ENCODE results near the gene MAP3K7.

MAP3K7 gene

GRCh38 chr6:90478278-90478677, 108.6 kb downstream of the MAP3K7 start:
- H3K4me3 ChIP-seq (ENCODE audit: low read depth in 1 of 2, low read length in 2 of 2) = no peak overlapping the region
- no peaks in the 10 kb centered on the region for H3K36me3 ChIP-seq (ENCODE audit: control insufficient read depth in 1 of 2, insufficient read depth in 2 of 2, low read length in 2 of 2)
- no peak overlapping the region for H3K9ac ChIP-seq (ENCODE audit: low read depth in 1 of 2, low read length in 2 of 2)
- H3K27ac ChIP-seq (ENCODE audit: low read depth, low read length) = no peak overlapping the region
- H3K27me3 ChIP-seq (ENCODE audit: control insufficient read depth in 1 of 2, insufficient read depth in 2 of 2, low read length in 2 of 2) = no peaks in the 10 kb centered on the region
- peaks cover 0 to 7% of the 10 kb centered on the region in 2 donors for H3K4me1 ChIP-seq (ENCODE audit: control insufficient read depth in 1 of 2, insufficient read depth in 2 of 2, low read length in 2 of 2)
- H3K9me3 ChIP-seq (ENCODE audit: control insufficient read depth in 1 of 2, low read length in 2 of 2) = no peaks in the 10 kb centered on the region

DNA sequence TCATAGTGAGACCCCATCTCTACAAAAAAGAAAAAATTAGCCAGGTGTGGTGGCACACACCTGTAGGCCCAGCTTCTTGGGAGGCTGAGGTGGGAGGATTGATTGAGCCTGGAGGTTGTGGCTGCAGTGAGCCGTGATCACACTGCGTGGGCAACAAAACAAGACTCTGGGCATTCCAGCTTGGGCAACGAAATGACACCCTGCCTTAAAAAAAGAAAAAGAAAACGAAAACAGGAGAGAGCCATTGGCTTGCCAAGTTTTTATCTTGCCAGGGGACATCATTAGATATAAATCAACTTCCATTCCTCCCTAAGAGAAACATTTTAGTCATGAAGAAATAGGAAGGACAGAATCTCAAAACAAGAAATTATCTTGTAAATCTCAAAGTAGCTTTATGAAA, 109.5 kb downstream of the MAP3K7 start:
- Histone ChIP-seq H3K4me1 (ENCODE audit: control insufficient read depth in 1 of 2, insufficient read depth in 2 of 2, low read length in 2 of 2) (peaks cover 0 to 7% of the 10 kb centered on the region in 2 donors), H3K9me3 (ENCODE audit: control insufficient read depth in 1 of 2, low read length in 2 of 2) (no peaks in the 10 kb centered on the region), H3K27ac (ENCODE audit: low read depth, low read length) (no peak overlapping the region), H3K4me3 (ENCODE audit: low read depth in 1 of 2, low read length in 2 of 2) (no peak overlapping the region), H3K27me3 (ENCODE audit: control insufficient read depth in 1 of 2, insufficient read depth in 2 of 2, low read length in 2 of 2) (no peaks in the 10 kb centered on the region), H3K36me3 (ENCODE audit: control insufficient read depth in 1 of 2, insufficient read depth in 2 of 2, low read length in 2 of 2) (no peaks in the 10 kb centered on the region), H3K9ac (ENCODE audit: low read depth in 1 of 2, low read length in 2 of 2) (no peak overlapping the region)

DNA sequence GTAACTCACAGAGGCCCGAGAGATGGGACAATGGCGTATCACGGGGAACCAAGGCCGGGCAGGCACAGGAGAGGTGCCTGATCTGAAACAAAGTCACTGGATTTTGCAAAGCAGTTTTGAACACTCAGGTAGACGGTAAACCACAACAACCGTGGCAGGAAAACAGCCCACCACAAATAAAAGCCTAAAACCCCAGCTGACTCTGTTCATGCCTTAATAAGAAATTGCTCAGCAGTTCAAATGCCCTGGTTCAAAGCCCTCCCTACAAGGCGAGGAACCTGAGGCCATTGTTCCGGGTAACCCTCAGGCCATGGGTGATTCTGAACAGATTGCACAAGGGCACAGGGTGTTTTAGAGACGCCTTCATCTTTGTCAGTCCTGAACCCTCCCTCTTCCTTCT, 114.2 kb downstream of the MAP3K7 start:
- Histone ChIP-seq H3K4me3 (ENCODE audit: low read depth in 1 of 2, low read length in 2 of 2) (no peak overlapping the region), H3K4me1 (ENCODE audit: control insufficient read depth in 1 of 2, insufficient read depth in 2 of 2, low read length in 2 of 2) (peaks cover 0 to 3% of the 10 kb centered on the region in 2 donors), H3K9me3 (ENCODE audit: control insufficient read depth in 1 of 2, low read length in 2 of 2) (no peaks in the 10 kb centered on the region), H3K36me3 (ENCODE audit: control insufficient read depth in 1 of 2, insufficient read depth in 2 of 2, low read length in 2 of 2) (no peaks in the 10 kb centered on the region), H3K27ac (ENCODE audit: low read depth, low read length) (no peak overlapping the region), H3K9ac (ENCODE audit: low read depth in 1 of 2, low read length in 2 of 2) (no peak overlapping the region), H3K27me3 (ENCODE audit: control insufficient read depth in 1 of 2, insufficient read depth in 2 of 2, low read length in 2 of 2) (no peaks in the 10 kb centered on the region)

- peaks cover 0 to 3% of the 10 kb centered on the region in 2 donors for H3K4me1 ChIP-seq (ENCODE audit: control insufficient read depth in 1 of 2, insufficient read depth in 2 of 2, low read length in 2 of 2)
- no peak overlapping the region for H3K4me3 ChIP-seq (ENCODE audit: low read depth in 1 of 2, low read length in 2 of 2)
- no peak overlapping the region for H3K27ac ChIP-seq (ENCODE audit: low read depth, low read length)
- no peaks in the 10 kb centered on the region for H3K36me3 ChIP-seq (ENCODE audit: control insufficient read depth in 1 of 2, insufficient read depth in 2 of 2, low read length in 2 of 2)
- H3K27me3 ChIP-seq (ENCODE audit: control insufficient read depth in 1 of 2, insufficient read depth in 2 of 2, low read length in 2 of 2) = no peaks in the 10 kb centered on the region
- no peak overlapping the region for H3K9ac ChIP-seq (ENCODE audit: low read depth in 1 of 2, low read length in 2 of 2)
- H3K9me3 ChIP-seq (ENCODE audit: control insufficient read depth in 1 of 2, low read length in 2 of 2) = no peaks in the 10 kb centered on the region
Measured at GRCh38 chr6:90471263-90471662, 115.6 kb downstream of the MAP3K7 start.

DNA sequence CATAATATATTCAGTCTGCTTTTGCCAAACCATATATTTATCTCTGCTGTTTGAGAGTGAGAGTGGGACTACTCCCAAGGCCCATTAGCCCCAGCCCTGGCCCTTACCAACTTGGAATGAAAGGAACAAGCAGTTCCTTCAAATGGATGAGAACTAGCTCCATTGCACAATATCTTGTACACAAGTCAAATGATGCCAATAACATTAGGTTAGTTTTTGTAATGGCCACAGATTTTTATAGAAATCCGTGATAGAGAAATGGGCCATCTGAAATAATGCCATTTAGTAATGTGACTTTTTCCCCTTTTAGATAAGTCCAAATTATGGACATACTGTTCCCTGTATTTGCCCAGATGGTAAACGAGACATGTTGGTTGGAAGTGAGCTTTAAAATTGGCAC, 117.0 kb downstream of the MAP3K7 start:
- Histone ChIP-seq H3K27ac (ENCODE audit: low read depth, low read length) (no peak overlapping the region), H3K4me1 (ENCODE audit: control insufficient read depth in 1 of 2, insufficient read depth in 2 of 2, low read length in 2 of 2) (peaks cover 0 to 3% of the 10 kb centered on the region in 2 donors), H3K9ac (ENCODE audit: low read depth in 1 of 2, low read length in 2 of 2) (no peak overlapping the region), H3K27me3 (ENCODE audit: control insufficient read depth in 1 of 2, insufficient read depth in 2 of 2, low read length in 2 of 2) (no peaks in the 10 kb centered on the region), H3K36me3 (ENCODE audit: control insufficient read depth in 1 of 2, insufficient read depth in 2 of 2, low read length in 2 of 2) (no peaks in the 10 kb centered on the region), H3K9me3 (ENCODE audit: control insufficient read depth in 1 of 2, low read length in 2 of 2) (no peaks in the 10 kb centered on the region), H3K4me3 (ENCODE audit: low read depth in 1 of 2, low read length in 2 of 2) (no peak overlapping the region)

DNA sequence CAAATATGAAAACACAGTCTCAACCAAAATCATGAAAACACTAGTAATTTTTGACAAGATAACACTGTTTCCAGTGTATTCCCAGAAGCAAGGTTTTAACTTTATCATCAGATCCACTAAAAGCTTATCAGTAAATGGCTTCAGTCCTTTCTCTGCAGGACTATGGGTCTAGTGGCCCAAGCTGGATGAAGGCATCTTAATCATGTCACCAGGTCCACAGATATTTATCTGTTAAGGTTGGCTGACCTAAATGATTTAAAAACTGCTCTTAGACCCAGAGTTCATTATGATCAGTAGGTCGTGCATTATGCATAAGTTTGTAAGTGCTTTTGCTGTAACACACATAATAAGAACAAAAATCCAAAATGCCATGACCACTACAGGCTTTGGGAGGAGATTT, 118.0 kb downstream of the MAP3K7 start:
- Histone ChIP-seq H3K4me3 (ENCODE audit: low read depth in 1 of 2, low read length in 2 of 2) (no peak overlapping the region), H3K27ac (ENCODE audit: low read depth, low read length) (no peak overlapping the region), H3K27me3 (ENCODE audit: control insufficient read depth in 1 of 2, insufficient read depth in 2 of 2, low read length in 2 of 2) (no peaks in the 10 kb centered on the region), H3K4me1 (ENCODE audit: control insufficient read depth in 1 of 2, insufficient read depth in 2 of 2, low read length in 2 of 2) (no peaks in the 10 kb centered on the region), H3K9me3 (ENCODE audit: control insufficient read depth in 1 of 2, low read length in 2 of 2) (no peaks in the 10 kb centered on the region), H3K36me3 (ENCODE audit: control insufficient read depth in 1 of 2, insufficient read depth in 2 of 2, low read length in 2 of 2) (no peaks in the 10 kb centered on the region), H3K9ac (ENCODE audit: low read depth in 1 of 2, low read length in 2 of 2) (no peak overlapping the region)

DNA sequence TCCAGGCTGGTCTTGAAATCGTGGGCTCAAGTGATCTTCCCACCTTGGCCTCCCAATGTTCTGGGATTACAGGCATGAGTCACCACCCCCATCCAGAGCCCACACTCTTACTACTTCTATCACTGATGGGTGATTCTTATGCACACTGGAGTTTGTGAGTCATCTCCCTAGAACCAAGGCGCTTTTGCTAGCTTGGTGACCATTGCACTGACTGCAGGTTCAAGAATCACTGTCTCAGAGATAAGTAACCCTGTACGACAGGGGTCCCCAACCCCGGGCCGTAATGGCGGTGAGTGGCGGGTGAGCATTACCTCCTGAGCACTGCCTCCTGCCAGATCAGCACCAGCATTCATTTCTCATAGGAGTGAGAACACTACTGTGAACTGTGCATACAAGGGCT, 118.8 kb downstream of the MAP3K7 start:
- Histone ChIP-seq H3K27ac (ENCODE audit: low read depth, low read length) (no peak overlapping the region), H3K27me3 (ENCODE audit: control insufficient read depth in 1 of 2, insufficient read depth in 2 of 2, low read length in 2 of 2) (no peaks in the 10 kb centered on the region), H3K4me3 (ENCODE audit: low read depth in 1 of 2, low read length in 2 of 2) (no peak overlapping the region), H3K9ac (ENCODE audit: low read depth in 1 of 2, low read length in 2 of 2) (no peak overlapping the region), H3K9me3 (ENCODE audit: control insufficient read depth in 1 of 2, low read length in 2 of 2) (no peaks in the 10 kb centered on the region), H3K36me3 (ENCODE audit: control insufficient read depth in 1 of 2, insufficient read depth in 2 of 2, low read length in 2 of 2) (no peaks in the 10 kb centered on the region), H3K4me1 (ENCODE audit: control insufficient read depth in 1 of 2, insufficient read depth in 2 of 2, low read length in 2 of 2) (no peaks in the 10 kb centered on the region)

DNA sequence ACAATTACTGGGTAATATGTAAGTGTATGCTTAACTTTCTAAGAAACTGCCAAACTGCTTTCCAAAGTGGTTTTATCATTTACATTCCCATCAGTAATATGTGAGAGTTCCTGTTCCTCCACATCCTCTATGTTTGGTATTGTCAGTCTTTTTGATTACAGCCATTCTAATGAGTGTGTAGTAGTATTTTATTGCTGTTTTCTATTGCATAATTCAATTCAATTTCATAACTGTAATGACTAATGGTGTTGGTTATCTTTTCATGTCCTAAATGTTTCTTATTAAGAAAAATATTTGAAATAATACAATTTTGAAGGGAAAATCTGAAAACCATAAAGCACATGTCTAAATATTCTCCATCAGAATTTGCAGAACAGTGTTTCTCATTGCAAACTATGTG, 119.3 kb downstream of the MAP3K7 start:
- Histone ChIP-seq H3K4me1 (ENCODE audit: control insufficient read depth in 1 of 2, insufficient read depth in 2 of 2, low read length in 2 of 2) (no peaks in the 10 kb centered on the region), H3K27me3 (ENCODE audit: control insufficient read depth in 1 of 2, insufficient read depth in 2 of 2, low read length in 2 of 2) (no peaks in the 10 kb centered on the region), H3K4me3 (ENCODE audit: low read depth in 1 of 2, low read length in 2 of 2) (no peak overlapping the region), H3K36me3 (ENCODE audit: control insufficient read depth in 1 of 2, insufficient read depth in 2 of 2, low read length in 2 of 2) (no peaks in the 10 kb centered on the region), H3K9ac (ENCODE audit: low read depth in 1 of 2, low read length in 2 of 2) (no peak overlapping the region), H3K27ac (ENCODE audit: low read depth, low read length) (no peak overlapping the region), H3K9me3 (ENCODE audit: control insufficient read depth in 1 of 2, low read length in 2 of 2) (no peaks in the 10 kb centered on the region)

GRCh38 chr6:90466154-90466940, 120.5 kb downstream of the MAP3K7 start:
- H3K9ac ChIP-seq (ENCODE audit: low read depth in 1 of 2, low read length in 2 of 2) = no peak overlapping the region
- no peak overlapping the region for H3K4me3 ChIP-seq (ENCODE audit: low read depth in 1 of 2, low read length in 2 of 2)
- no peaks in the 10 kb centered on the region for H3K27me3 ChIP-seq (ENCODE audit: control insufficient read depth in 1 of 2, insufficient read depth in 2 of 2, low read length in 2 of 2)
- H3K4me1 ChIP-seq (ENCODE audit: control insufficient read depth in 1 of 2, insufficient read depth in 2 of 2, low read length in 2 of 2) = peaks cover 0 to 6% of the 10 kb centered on the region in 2 donors
- H3K27ac ChIP-seq (ENCODE audit: low read depth, low read length) = no peak overlapping the region
- no peaks in the 10 kb centered on the region for H3K36me3 ChIP-seq (ENCODE audit: control insufficient read depth in 1 of 2, insufficient read depth in 2 of 2, low read length in 2 of 2)
- no peaks in the 10 kb centered on the region for H3K9me3 ChIP-seq (ENCODE audit: control insufficient read depth in 1 of 2, low read length in 2 of 2)

- Histone ChIP-seq H3K27me3 (ENCODE audit: control insufficient read depth in 1 of 2, insufficient read depth in 2 of 2, low read length in 2 of 2) (no peaks in the 10 kb centered on the region), H3K9ac (ENCODE audit: low read depth in 1 of 2, low read length in 2 of 2) (no peak overlapping the region), H3K9me3 (ENCODE audit: control insufficient read depth in 1 of 2, low read length in 2 of 2) (no peaks in the 10 kb centered on the region), H3K4me3 (ENCODE audit: low read depth in 1 of 2, low read length in 2 of 2) (no peak overlapping the region), H3K27ac (ENCODE audit: low read depth, low read length) (no peak overlapping the region), H3K36me3 (ENCODE audit: control insufficient read depth in 1 of 2, insufficient read depth in 2 of 2, low read length in 2 of 2) (no peaks in the 10 kb centered on the region), H3K4me1 (ENCODE audit: control insufficient read depth in 1 of 2, insufficient read depth in 2 of 2, low read length in 2 of 2) (peaks cover 0 to 6% of the 10 kb centered on the region in 2 donors)
Measured at GRCh38 chr6:90465686-90466085, 121.2 kb downstream of the MAP3K7 start.
